H1 (cell line): ENCODE results near the gene BATF3. TPM values are rescaled to one million over a fixed set of nuclear protein-coding genes. Genes with fewer than 3 reads are reported as not detected.

ENCODE experiments used
- CTCF ChIA-PET: fragments of 300-600 bp; sonication (Branson Sonifier 250); formaldehyde crosslinking; loops from one replicate; lab custom pipeline; 2021; ENCODE audit not compliant: partially characterized antibody; lab: Charles Lee
- POLR2A ChIA-PET: fragments of 300-600 bp; sonication (Branson Sonifier 250); formaldehyde crosslinking; loops from one replicate; lab custom pipeline; 2021; ENCODE audit warnings: inconsistent platforms; ENCODE audit not compliant: partially characterized antibody; lab: Charles Lee
- DNase-seq, 2 experiments: peaks; one replicate each; pipeline versions ENCODE4 v3.0.0 to v3.0.0-alpha.2; 2010 to 2022; ENCODE audit warnings: low spot score in 2 of 2, low read depth in 1 of 2, mixed read lengths in 1 of 2
- FAIRE-seq: peaks from 2 replicates; lab custom pipeline; 2011; peaks lifted over from hg19 to GRCh38; lab: Jason Lieb, UNC
- H2AFZ ChIP-seq: 2 replicates; pipeline ENCODE4 v1.8.1; 2012; ENCODE audit warnings: low read length, inconsistent platforms
- H2AK5ac ChIP-seq: 2 replicates; pipeline ENCODE4 v1.6.1; 2013; ENCODE audit warnings: low read depth, low read length
- H2BK120ac ChIP-seq: replicated peaks from 2 replicates; pipeline ENCODE3; 2013; ENCODE audit warnings: low read depth, low read length, inconsistent platforms
- H2BK12ac ChIP-seq: 2 replicates; pipeline ENCODE4 v1.6.1; 2013; ENCODE audit warnings: low read depth, low read length
- H2BK15ac ChIP-seq: 2 replicates; pipeline ENCODE4 v1.6.1; 2013; ENCODE audit warnings: low read length
- H2BK20ac ChIP-seq: 2 replicates; pipeline ENCODE4 v1.6.1; 2013; ENCODE audit warnings: low read length
- H2BK5ac ChIP-seq: 2 replicates; pipeline ENCODE4 v1.6.1; 2013; ENCODE audit warnings: low read depth, low read length
- H3K14ac ChIP-seq: 2 replicates; pipeline ENCODE4 v1.6.1; 2013; ENCODE audit warnings: inconsistent platforms; ENCODE audit not compliant: insufficient read length
- H3K18ac ChIP-seq: 2 replicates; pipeline ENCODE4 v1.6.1; 2013; ENCODE audit warnings: low read length; ENCODE audit errors: extremely low read depth
- H3K23ac ChIP-seq: 2 replicates; pipeline ENCODE4 v1.6.1; 2013; ENCODE audit warnings: inconsistent platforms; ENCODE audit not compliant: insufficient read length
- H3K23me2 ChIP-seq: 2 replicates; pipeline ENCODE4 v1.6.1; 2013; ENCODE audit warnings: low read depth, low read length
- H3K27ac ChIP-seq: 2 replicates; pipeline ENCODE4 v1.6.1; 2011; ENCODE audit warnings: low read depth, low read length, inconsistent platforms
- H3K27me3 ChIP-seq, 4 experiments: replicated peaks in 1 of 4; 1 replicate in 1 of 4; 2 replicates in 3 of 4; pipeline versions ENCODE4 v1.6.1 to v1.8.1; 2011 to 2013; ENCODE audit warnings: low read length in 3 of 4, mild to moderate bottlenecking in 3 of 4, inconsistent platforms in 2 of 4, mixed read lengths in 2 of 4, moderate library complexity in 1 of 4; ENCODE audit not compliant: control insufficient read depth in 3 of 4, insufficient read depth in 3 of 4; ENCODE audit errors: extremely low read depth in 1 of 4
- H3K36me3 ChIP-seq, 4 experiments: 2 replicates each; pipeline versions ENCODE4 v1.6.1 to v1.8.1; 2011 to 2013; ENCODE audit warnings: mild to moderate bottlenecking in 4 of 4, low read length in 3 of 4, moderate library complexity in 2 of 4, control low read depth in 1 of 4, inconsistent platforms in 1 of 4; ENCODE audit not compliant: insufficient read depth in 4 of 4, control insufficient read depth in 2 of 4
- H3K4ac ChIP-seq: replicated peaks from 2 replicates; pipeline ENCODE3; 2013; ENCODE audit warnings: low read length, low read depth, mixed read lengths, inconsistent platforms; ENCODE audit not compliant: insufficient read length
- H3K4me1 ChIP-seq, 4 experiments: replicated peaks in 1 of 4; 1 replicate in 1 of 4; 2 replicates in 3 of 4; pipeline versions ENCODE4 v1.6.1 to v1.8.1; 2011 to 2013; ENCODE audit warnings: low read length in 3 of 4, inconsistent platforms in 2 of 4, mixed read lengths in 1 of 4; ENCODE audit not compliant: insufficient read depth in 4 of 4, control insufficient read depth in 3 of 4
- H3K4me2 ChIP-seq, 2 experiments: 2 replicates each; pipeline versions ENCODE4 v1.6.1 to v1.8.1; 2011 to 2013; ENCODE audit warnings: low read depth in 2 of 2, low read length in 2 of 2, control low read depth in 1 of 2, inconsistent platforms in 1 of 2, mild to moderate bottlenecking in 1 of 2; ENCODE audit not compliant: insufficient read depth in 1 of 2
- H3K4me3 ChIP-seq, 4 experiments: fragments of 200-600, 300-600 bp in 1 of 4; sonication (generic), shearing (Covaris generic), sonication (Bioruptor Twin) in 1 of 4; 2 replicates each; pipeline versions ENCODE4 v1.5.1 to v1.8.1; 2011 to 2016; ENCODE audit warnings: low read length in 4 of 4, low read depth in 3 of 4, control low read depth in 2 of 4, inconsistent platforms in 2 of 4, mild to moderate bottlenecking in 2 of 4, mixed read lengths in 1 of 4, moderate library complexity in 1 of 4; ENCODE audit not compliant: insufficient read depth in 2 of 4; ENCODE audit errors: extremely low read depth in 1 of 4
- H3K56ac ChIP-seq: replicated peaks from 2 replicates; pipeline ENCODE3; 2013; ENCODE audit warnings: low read depth, mild to moderate bottlenecking, mixed read lengths, low read length, inconsistent platforms; ENCODE audit not compliant: insufficient read length
- H3K79me1 ChIP-seq: 2 replicates; pipeline ENCODE4 v1.6.1; 2013; ENCODE audit warnings: low read depth, low read length, control low read depth
- H3K79me2 ChIP-seq, 2 experiments: 2 replicates each; pipeline versions ENCODE4 v1.6.1 to v1.8.1; 2012 to 2013; ENCODE audit warnings: low read length in 2 of 2, mild to moderate bottlenecking in 2 of 2, inconsistent platforms in 1 of 2; ENCODE audit not compliant: insufficient read depth in 2 of 2, control insufficient read depth in 1 of 2
- H3K9ac ChIP-seq, 4 experiments: replicated peaks in 1 of 4; 1 replicate in 1 of 4; 2 replicates in 3 of 4; pipeline versions ENCODE4 v1.6.1 to v1.8.1; 2011 to 2013; ENCODE audit warnings: low read depth in 3 of 4, low read length in 3 of 4, control low read depth in 2 of 4, mild to moderate bottlenecking in 2 of 4, moderate library complexity in 2 of 4, inconsistent platforms in 1 of 4; ENCODE audit errors: extremely low read depth in 1 of 4
- H3K9me3 ChIP-seq, 2 experiments: 2 replicates each; pipeline versions ENCODE4 v1.6.1 to v1.8.1; 2012 to 2013; ENCODE audit warnings: mild to moderate bottlenecking in 2 of 2, moderate library complexity in 2 of 2, control low read depth in 1 of 2, inconsistent platforms in 1 of 2, low read depth in 1 of 2, low read length in 1 of 2, mixed read lengths in 1 of 2; ENCODE audit not compliant: insufficient read depth in 2 of 2
- H4K20me1 ChIP-seq, 2 experiments: replicated peaks in 1 of 2; 2 replicates each; pipeline versions ENCODE3 to v1.8.1; 2011 to 2013; ENCODE audit warnings: inconsistent platforms in 2 of 2, low read length in 2 of 2, mild to moderate bottlenecking in 1 of 2; ENCODE audit not compliant: insufficient read depth in 2 of 2, control insufficient read depth in 1 of 2
- H4K5ac ChIP-seq: 2 replicates; pipeline ENCODE4 v1.6.1; 2013; ENCODE audit warnings: low read length, low read depth, mixed read lengths, inconsistent platforms; ENCODE audit not compliant: insufficient read length
- H4K8ac ChIP-seq: 2 replicates; pipeline ENCODE4 v1.8.0; 2013; ENCODE audit warnings: mild to moderate bottlenecking, moderate library complexity, low read length, inconsistent platforms; ENCODE audit not compliant: insufficient read depth; ENCODE audit errors: extremely low read depth
- H4K91ac ChIP-seq: replicated peaks from 2 replicates; pipeline ENCODE3; 2013; ENCODE audit warnings: low read length, mixed read lengths, inconsistent platforms; ENCODE audit not compliant: insufficient read length
- ASH2L ChIP-seq: fragments of 200-600, 300-600 bp; sonication (generic); IDR thresholded peaks from one replicate; pipeline ENCODE4 v1.7.1; 2017; ENCODE audit warnings: low read length
- CBX5 ChIP-seq: fragments of 300-800, 300-1000 bp; sonication (generic); IDR thresholded peaks from 2 replicates; pipeline ENCODE4 v1.7.1; 2016; ENCODE audit warnings: antibody characterized with exemption, low read length, low read depth
- E2F6 ChIP-seq: IDR thresholded peaks from 2 replicates; pipeline ENCODE4 v1.6.1; 2012; ENCODE audit warnings: inconsistent platforms
- FOSL1 ChIP-seq: IDR thresholded peaks from 2 replicates; pipeline ENCODE4 v1.6.1; 2011; ENCODE audit warnings: mild to moderate bottlenecking, low read depth, low read length, moderate library complexity; ENCODE audit not compliant: insufficient read depth
- TAF1 ChIP-seq: IDR thresholded peaks from 2 replicates; pipeline ENCODE4 v1.6.1; 2011; ENCODE audit warnings: mild to moderate bottlenecking, low read depth, low read length
- TEAD4 ChIP-seq: IDR thresholded peaks from 2 replicates; pipeline ENCODE4 v1.6.1; 2012; ENCODE audit warnings: low read depth, low read length, inconsistent platforms, mixed read lengths
- YY1 ChIP-seq: IDR thresholded peaks from 2 replicates; pipeline ENCODE4 v1.6.1; 2011; ENCODE audit warnings: low read depth, mild to moderate bottlenecking, low read length
- WGBS, 2 experiments: shearing (Covaris generic) in 1 of 2; methylation state at CpG; one replicate each; pipeline versions ENCODE4 v1.1.6 to v1.1.7; 2013 to 2015; ENCODE audit warnings: low lambda C conversion rate in 2 of 2, mixed read lengths in 2 of 2, inconsistent platforms in 1 of 2, low coverage in 1 of 2, missing lambda C conversion rate in 1 of 2; ENCODE audit not compliant: insufficient replicate concordance in 2 of 2, insufficient coverage in 1 of 2, insufficient read length in 1 of 2; ENCODE audit errors: extremely low coverage in 1 of 2, missing lambda C conversion rate in 1 of 2; 5-methylcytosine and 5-hydroxymethylcytosine counted together
- long read RNA-seq, 2 experiments: library from RNA in 1 of 2; library from capped mRNA in 1 of 2; stranded (forward); transcript quantifications; one replicate each; pipeline ENCODE4 v2.0.0, GENCODE V29; 2021; ENCODE audit warnings: inconsistent platforms in 1 of 2
- polyA minus RNA-seq, 3 experiments: library from RNA; depleted of rRNA, polyadenylated mRNA; stranded (reverse); fragments of >200 nt; gene quantifications; 1 replicate in 2 of 3; 2 replicates in 1 of 3; pipeline ENCODE4 v1.2.3, GENCODE V29; 2011
- polyA plus RNA-seq, 7 experiments: library from polyadenylated mRNA; depleted of rRNA in 3 of 7; stranded (reverse) in 5 of 7; unstranded in 2 of 7; fragments of >200 nt in 5 of 7; fragments of 200-250 nt in 2 of 7; gene quantifications; 1 replicate in 5 of 7; 2 replicates in 1 of 7; 4 replicates in 1 of 7; pipeline versions ENCODE4 v1.2.1 to v1.2.3, GENCODE V29; 2011 to 2013; ENCODE audit warnings: missing spikeins in 2 of 7, mixed read lengths in 2 of 7
- total RNA-seq: library from RNA; stranded (reverse); fragmentation: NEBNext Ultra II Directional; extraction: Animal tissue kit (Norgen Biotek cat#: 25700); gene quantifications from 2 replicates; pipeline ENCODE4 v1.2.1, GENCODE V29; 2021

Gene BATF3, protein sequence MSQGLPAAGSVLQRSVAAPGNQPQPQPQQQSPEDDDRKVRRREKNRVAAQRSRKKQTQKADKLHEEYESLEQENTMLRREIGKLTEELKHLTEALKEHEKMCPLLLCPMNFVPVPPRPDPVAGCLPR
- total RNA-seq (6.3 and 7.3 TPM in 2 replicates), polyA plus RNA-seq (2011; rRNA removed) (6.3 and 6.6 TPM in 2 replicates), polyA minus RNA-seq (2011; rRNA and poly(A)+ RNA removed) (0.56 and 0.98 TPM in 2 replicates)
- 3.3 TPM for polyA plus RNA-seq (2011; cell fraction: cytosol; rRNA removed)
- 2.7 TPM for polyA plus RNA-seq (2011; cell fraction: nucleus; rRNA removed)
- polyA plus RNA-seq (2012, experiment 1 of 2) = 0.98 to 5.7 TPM (median 3.4 TPM) in 4 replicates
- 5.9 TPM for polyA plus RNA-seq (2012, experiment 2 of 2)
- polyA plus RNA-seq (2013, experiment 1 of 2) = 6.0 TPM
- 6.4 TPM for polyA plus RNA-seq (2013, experiment 2 of 2)
- not detected for polyA minus RNA-seq (2011; cell fraction: cytosol; rRNA and poly(A)+ RNA removed)
- polyA minus RNA-seq (2011; cell fraction: nucleus; rRNA and poly(A)+ RNA removed) = 2.1 TPM
- long read RNA-seq, experiment 1, partial matches to known transcripts = 0 of 1 reads
- long read RNA-seq, experiment 1, other reads (novel, unspliced or antisense) = 0 of 1 reads
- long read RNA-seq, experiment 2, partial matches to known transcripts = 0 of 1 reads
- long read RNA-seq, experiment 2, other reads (novel, unspliced or antisense) = 0 of 1 reads

GRCh38 chr1:212699625-212700222 is at the start of gene BATF3:
TSS of gene BATF3 (minus strand) at chr1:212699840. CDS start at chr1:212699762, 78 bp downstream.
- FAIRE-seq (no peak), DNase-seq (no peak)
- H4K20me1 ChIP-seq = peaks cover 0 to 2% of the 10 kb centered on the region in 2 experiments
- no peak within 1 kb of the TSS for H3K4ac ChIP-seq
- peak within 1 kb of the TSS; percentile 80 to 91 for H3K4me2 ChIP-seq
- peaks cover 0 to 5% (median 0%) of the 10 kb centered on the region in 4 experiments; a peak in 1 of 8 replicates for H3K36me3 ChIP-seq
- no peak within 1 kb of the TSS for H2BK15ac ChIP-seq
- no peaks in the 10 kb centered on the region for H3K79me2 ChIP-seq
- peak within 1 kb of the TSS; percentile 83 for H2AFZ ChIP-seq
- no peaks in the 10 kb centered on the region for H3K79me1 ChIP-seq
- H3K9me3 ChIP-seq = no peaks in the 10 kb centered on the region
- H3K4me1 ChIP-seq = peaks cover 5 to 8% (median 7%) of the 10 kb centered on the region in 4 experiments; a peak in 6 of 7 replicates
- no peak within 1 kb of the TSS for H3K27ac ChIP-seq
- no peak within 1 kb of the TSS for H3K56ac ChIP-seq
- H3K18ac ChIP-seq = no peak within 1 kb of the TSS
- 0 out of 7 replicates have a peak within 1 kb of the TSS, but pooled peaks of 1 of the 4 experiments have one; percentile 6 for H3K9ac ChIP-seq
- no peak within 1 kb of the TSS for H3K23ac ChIP-seq
- peaks cover 31 to 58% (median 47%) of the 10 kb centered on the region in 4 experiments for H3K27me3 ChIP-seq
- 0% methylated on average over 13 of the region's 79 CpGs; no CpG with 5 or more reads in 1 of the 2 experiments for WGBS, 2 experiments
- peak within 1 kb of the TSS; percentile 29 to 69 (median 34) for H3K4me3 ChIP-seq
- H4K5ac ChIP-seq = no peak within 1 kb of the TSS
- no peak within 1 kb of the TSS for H3K14ac ChIP-seq
- ChIA-PET POLR2A (interaction anchor here (2.5 kb wide), 1 partner anchor 91 kb away, joined by 18 read pairs; the partner anchor contains the start of gene ATF3), CTCF (interaction anchor here (0.6 to 4.8 kb wide), 8 partner anchors 23 to 244 kb away, joined by 3 to 27 read pairs (median 4); no protein-coding TSS in a partner anchor)
- H2BK12ac ChIP-seq = no peak within 1 kb of the TSS; the same call in 1 of the 2 replicates
- H3K23me2 ChIP-seq = peaks cover 13% of the 10 kb centered on the region; the same call in 1 of the 2 replicates
- H2BK20ac ChIP-seq = no peak within 1 kb of the TSS
- no peak within 1 kb of the TSS for H2AK5ac ChIP-seq
- H4K8ac ChIP-seq = peak within 1 kb of the TSS; percentile 65; the same call in 1 of the 2 replicates
- no peak within 1 kb of the TSS for H4K91ac ChIP-seq
- no peak within 1 kb of the TSS for H2BK120ac ChIP-seq
- H2BK5ac ChIP-seq = no peak within 1 kb of the TSS
- TF ChIP-seq TEAD4 (no peak), YY1 (no peak), CBX5 (no peak), E2F6 (peak; percentile 53; the same call in 1 of the 2 replicates), FOSL1 (no peak), TAF1 (0 out of 2 replicates have a peak, but pooled peaks have one; percentile 14), ASH2L (no peak)
